Endothelial cell of umbilical vein (primary cell): ENCODE measurements around the gene ARPP19. TPM values are rescaled to one million over a fixed set of nuclear protein-coding genes. Genes with fewer than 3 reads are reported as not detected.

Source experiments
- BruUV-seq: library from RNA; stranded (reverse); fragments of 400-500 nt; replicated peaks from 2 replicates; lab custom pipeline; 2021; lab: Mats Ljungman, UMichigan
- CTCF ChIA-PET: fragments of 300-600, 350-600 bp; sonication (Branson Sonifier 250); formaldehyde crosslinking; loops from one replicate; lab custom pipeline; 2021; ENCODE audit warnings: antibody characterized with exemption, inconsistent platforms; lab: Charles Lee
- POLR2A ChIA-PET: fragments of 300-600, 350-600 bp; sonication (Branson Sonifier 250); formaldehyde crosslinking; loops from one replicate; lab custom pipeline; 2021; ENCODE audit warnings: antibody characterized with exemption, inconsistent platforms; lab: Charles Lee
- DNase-seq: peaks from one replicate; pipeline ENCODE4 v3.0.0-alpha.2; 2011; ENCODE audit warnings: low read depth, low spot score
- FAIRE-seq: peaks from 2 replicates; lab custom pipeline; 2011; peaks lifted over from hg19 to GRCh38; lab: Jason Lieb, UNC
- H2AFZ ChIP-seq: 2 replicates; pipeline ENCODE4 v1.6.0; 2012; ENCODE audit warnings: low read depth, low read length, control low read depth, inconsistent platforms
- H3K27ac ChIP-seq: 2 replicates; pipeline ENCODE4 v1.5.1; 2011; ENCODE audit warnings: low read depth, mild to moderate bottlenecking, control low read depth, low read length, moderate library complexity; ENCODE audit not compliant: insufficient read depth
- H3K27me3 ChIP-seq, 2 experiments: 2 replicates each; pipeline versions ENCODE4 v1.6.0 to v1.6.1; 2011; ENCODE audit warnings: low read length in 2 of 2, mixed read lengths in 1 of 2; ENCODE audit not compliant: control insufficient read depth in 2 of 2, insufficient read depth in 2 of 2
- H3K36me3 ChIP-seq, 2 experiments: 2 replicates in 1 of 2; 3 replicates in 1 of 2; pipeline ENCODE4 v1.5.1; 2011; ENCODE audit warnings: low read length in 2 of 2, mild to moderate bottlenecking in 1 of 2, moderate library complexity in 1 of 2; ENCODE audit not compliant: control insufficient read depth in 2 of 2, insufficient read depth in 2 of 2; ENCODE audit errors: extremely low read depth in 1 of 2
- H3K4me1 ChIP-seq: 3 replicates; pipeline ENCODE4 v1.5.1; 2011; ENCODE audit warnings: mild to moderate bottlenecking, low read length; ENCODE audit not compliant: control insufficient read depth, insufficient read depth; ENCODE audit errors: extremely low read depth
- H3K4me2 ChIP-seq: 2 replicates; pipeline ENCODE4 v1.6.1; 2011; ENCODE audit warnings: low read length, control low read depth, mixed read lengths; ENCODE audit not compliant: insufficient read depth
- H3K4me3 ChIP-seq, 3 experiments: fragments of 200-600 bp in 1 of 3; sonication (generic), shearing (Covaris generic) in 1 of 3; replicated peaks in 1 of 3; 2 replicates each; pipeline ENCODE4 v1.5.1; 2011 to 2016; ENCODE audit warnings: control low read depth in 3 of 3, low read length in 3 of 3, mild to moderate bottlenecking in 2 of 3, inconsistent platforms in 1 of 3, low read depth in 1 of 3, moderate library complexity in 1 of 3; ENCODE audit not compliant: insufficient read depth in 1 of 3
- H3K79me2 ChIP-seq: 2 replicates; pipeline ENCODE4 v1.6.0; 2012; ENCODE audit warnings: low read length, inconsistent platforms; ENCODE audit not compliant: control insufficient read depth, insufficient read depth
- H3K9ac ChIP-seq: replicated peaks from 2 replicates; pipeline ENCODE3; 2011; ENCODE audit warnings: low read length, control low read depth; ENCODE audit not compliant: insufficient read depth; ENCODE audit errors: extremely low read depth
- H3K9me1 ChIP-seq: replicated peaks from 3 replicates; pipeline ENCODE4 v1.6.0; 2011; ENCODE audit warnings: mild to moderate bottlenecking, low read length; ENCODE audit not compliant: control insufficient read depth, insufficient read depth; ENCODE audit errors: extremely low read depth
- H3K9me3 ChIP-seq: replicated peaks from 2 replicates; pipeline ENCODE4 v1.5.1; 2012; ENCODE audit warnings: low read length, inconsistent platforms; ENCODE audit not compliant: control insufficient read depth, insufficient read depth
- H4K20me1 ChIP-seq: replicated peaks from 2 replicates; pipeline ENCODE3; 2011; ENCODE audit warnings: mild to moderate bottlenecking, low read length; ENCODE audit not compliant: control insufficient read depth, insufficient read depth; ENCODE audit errors: extremely low read depth
- CTCF ChIP-seq, 2 donors: IDR thresholded peaks; 1 replicate in 1 of 2; 2 replicates in 1 of 2; pipeline ENCODE4 v1.5.1; 2011; ENCODE audit warnings: low read length in 2 of 2, mild to moderate bottlenecking in 2 of 2, moderate library complexity in 2 of 2, control low read depth in 1 of 2, inconsistent platforms in 1 of 2, low read depth in 1 of 2; ENCODE audit not compliant: insufficient read depth in 1 of 2; ENCODE audit errors: extremely low read depth in 1 of 2
- EZH2 ChIP-seq: IDR thresholded peaks from 2 replicates; pipeline ENCODE4 v1.6.1; 2012; ENCODE audit warnings: borderline replicate concordance, low read depth, mild to moderate bottlenecking, moderate library complexity, low read length, inconsistent platforms; ENCODE audit not compliant: severe bottlenecking
- FOS ChIP-seq: IDR thresholded peaks from 2 replicates; pipeline ENCODE4 v1.6.1; 2011; ENCODE audit warnings: mild to moderate bottlenecking, low read length, moderate library complexity, borderline replicate concordance; ENCODE audit not compliant: insufficient read depth
- GATA2 ChIP-seq: IDR thresholded peaks from 2 replicates; pipeline ENCODE4 v1.7.0; 2011; ENCODE audit warnings: low read depth, mild to moderate bottlenecking, moderate library complexity, mixed read lengths, low read length; ENCODE audit not compliant: insufficient read length, insufficient read depth
- JUN ChIP-seq: IDR thresholded peaks from 2 replicates; pipeline ENCODE4 v1.6.1; 2011; ENCODE audit warnings: borderline replicate concordance, low read depth; ENCODE audit not compliant: insufficient read length, insufficient read depth
- MAX ChIP-seq: IDR thresholded peaks from 2 replicates; pipeline ENCODE4 v1.6.1; 2011; ENCODE audit not compliant: insufficient read depth, insufficient read length
- MYC ChIP-seq: IDR thresholded peaks from one replicate; pipeline ENCODE4 v1.6.1; 2011; ENCODE audit warnings: mild to moderate bottlenecking, low read depth, low read length
- POLR2A ChIP-seq: IDR thresholded peaks from 2 replicates; pipeline ENCODE4 v1.6.1; 2012; ENCODE audit warnings: low read depth, mild to moderate bottlenecking, control low read depth, low read length
- POLR2AphosphoS5 ChIP-seq: IDR thresholded peaks from 2 replicates; pipeline ENCODE4 v1.6.1; 2012; ENCODE audit warnings: low read depth, mild to moderate bottlenecking, control low read depth, low read length, moderate library complexity; ENCODE audit not compliant: insufficient read depth
- dilution Hi-C: fragments of 300-500 bp; cut with MboI; formaldehyde crosslinking; loops from one replicate; pipeline ENCODE4 v1.15.0; 2019; ENCODE audit warnings: low sequenced_read_pairs; ENCODE audit not compliant: extremely low pct_ligation_motif_present
- intact Hi-C: fragments of 100-400 bp; cut with micrococcal nuclease; formaldehyde crosslinking; loops from one replicate; pipeline ENCODE4 v1.10.0; 2022
- polyA plus RNA-seq, 4 experiments: library from polyadenylated mRNA; depleted of rRNA in 3 of 4; stranded (reverse) in 3 of 4; unstranded in 1 of 4; fragments of >200 nt; gene quantifications; 2 replicates each; pipeline versions ENCODE4 v1.2.1 to v1.2.3, GENCODE V29; 2011 to 2012; ENCODE audit warnings: missing spikeins in 1 of 4
- total RNA-seq: library from RNA; stranded (reverse); gene quantifications from 2 replicates; pipeline ENCODE4 v1.2.3, GENCODE V29; 2021

ARPP19 gene
- total and polyA plus RNA-seq, 2 donors (not counting 3 experiments of a cell fraction or from before 2014, with no cell fraction given), result 47.1 to 191 TPM

- ChIA-PET POLR2A (no interaction called here), CTCF (interaction anchor here (1.0 to 2.2 kb wide), 2 partner anchors 9 to 11 kb away, joined by 3 to 7 read pairs; no protein-coding TSS in a partner anchor)
- Histone ChIP-seq H4K20me1 (peaks cover 12% of the 10 kb centered on the region), H2AFZ (no peak overlapping the region), H3K9ac (no peak overlapping the region), H3K36me3 (peaks cover 0 to 3% of the 10 kb centered on the region in 2 experiments), H3K27ac (no peak overlapping the region), H3K9me3 (no peaks in the 10 kb centered on the region), H3K79me2 (peaks cover 99% of the 10 kb centered on the region), H3K4me1 (peaks cover 12% of the 10 kb centered on the region), H3K4me3 (no peak overlapping the region), H3K9me1 (peaks cover 5% of the 10 kb centered on the region), H3K27me3 (no peaks in the 10 kb centered on the region), H3K4me2 (no peak overlapping the region)
- no TSS peak for BruUV-seq
- TF ChIP-seq FOS, result no peak
- TF ChIP-seq POLR2A, result no peak
- no peak for TF ChIP-seq EZH2
- TF ChIP-seq GATA2, result no peak
- no peak for TF ChIP-seq JUN
- TF ChIP-seq MAX, result no peak
- no peak for TF ChIP-seq POLR2AphosphoS5
- no peak for DNase-seq
- dilution Hi-C loops (no loop called here), intact Hi-C loops (no loop called here)
- no peak for FAIRE-seq
Measured at GRCh38 chr15:52563501-52564060, 5.2 kb downstream of the ARPP19 start.

- no peak for TF ChIP-seq MYC
- no peak for TF ChIP-seq EZH2
- no peak for TF ChIP-seq POLR2A
- TF ChIP-seq GATA2, result no peak
- no peak for TF ChIP-seq MAX
- TF ChIP-seq FOS, result no peak
- TF ChIP-seq POLR2AphosphoS5, result no peak
- TF ChIP-seq CTCF (IDR thresholded peaks at IDR 0.05; ENCODE audit: extremely low read depth in 1 of 2, insufficient read depth in 1 of 2, low read depth in 1 of 2, low read length in 2 of 2), result no peak
- no peak for TF ChIP-seq JUN
- H3K36me3 ChIP-seq, result peaks cover 0 to 10% of the 10 kb centered on the region in 2 experiments
- intact Hi-C loops (no loop called here), dilution Hi-C loops (no loop called here)
- no TSS peak for BruUV-seq
- H3K9ac ChIP-seq, result no peak overlapping the region
- ChIA-PET CTCF (interaction anchor here (1.5 to 2.0 kb wide), 3 partner anchors 9 to 228 kb away, joined by 4 to 6 read pairs (median 4); partner anchors contain the start of gene ARPP19), POLR2A (interaction anchor here (0.7 kb wide), 1 partner anchor 126 kb away, joined by 3 read pairs; no protein-coding TSS in a partner anchor)
- FAIRE-seq (no peak), DNase-seq (no peak)
- no peaks in the 10 kb centered on the region for H3K9me3 ChIP-seq
- no peaks in the 10 kb centered on the region for H3K27me3 ChIP-seq
- H4K20me1 ChIP-seq, result peaks cover 12% of the 10 kb centered on the region
- peaks cover 5% of the 10 kb centered on the region for H3K9me1 ChIP-seq
- peaks cover 2% of the 10 kb centered on the region for H3K4me1 ChIP-seq
- no peak overlapping the region for H3K4me2 ChIP-seq
- H2AFZ ChIP-seq, result no peak overlapping the region
- peaks cover 92% of the 10 kb centered on the region for H3K79me2 ChIP-seq
- no peak overlapping the region for H3K27ac ChIP-seq
- H3K4me3 ChIP-seq, result no peak overlapping the region
Measured at GRCh38 chr15:52559575-52559974, 9.3 kb downstream of the ARPP19 start.
